Panc1 (cell line): ENCODE measurements around the gene RASGEF1C.

Experiments
- POLR2AphosphoS5 ChIP-seq: IDR thresholded peaks from 2 replicates; pipeline ENCODE4 v1.6.1; 2012; ENCODE audit warnings: mild to moderate bottlenecking, low read depth, low read length, moderate library complexity
- SIN3A ChIP-seq: IDR thresholded peaks from 2 replicates; pipeline ENCODE4 v1.6.1; 2012; ENCODE audit warnings: low read depth, mild to moderate bottlenecking, low read length, moderate library complexity, borderline replicate concordance; ENCODE audit not compliant: insufficient read depth
- TF ChIP-seq, protein P1 (sequence below): fragments of 450-650 bp; IDR thresholded peaks from 2 replicates; pipeline ENCODE4 v1.5.1; 2017; ENCODE audit warnings: mild to moderate bottlenecking
- TF ChIP-seq, protein P2 (sequence below), 2 experiments: IDR thresholded peaks; 2 replicates each; pipeline ENCODE4 v1.6.1; 2011 to 2012; ENCODE audit warnings: low read depth in 2 of 2, control low read depth in 1 of 2, low read length in 1 of 2, mild to moderate bottlenecking in 1 of 2, moderate library complexity in 1 of 2; ENCODE audit not compliant: insufficient read depth in 1 of 2

DNA sequence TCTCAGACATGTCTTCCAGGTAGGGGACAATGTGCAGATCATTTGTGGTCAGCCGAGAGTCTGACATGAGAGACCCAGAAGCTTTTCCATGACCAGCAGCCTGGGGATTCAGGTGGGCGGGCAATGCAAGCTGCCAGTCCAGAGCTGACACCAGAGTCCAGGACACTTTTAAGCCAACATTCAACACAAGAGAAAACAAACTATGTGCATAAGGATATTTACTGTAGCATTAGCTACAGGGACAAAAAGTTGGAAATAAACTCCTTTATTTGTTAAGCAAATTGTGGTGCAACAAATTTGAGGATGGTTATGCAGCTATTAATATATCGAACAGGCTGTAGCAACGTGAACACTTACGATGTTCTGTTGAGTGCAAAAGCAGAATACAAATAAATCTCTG is 127.5 kb downstream of the RASGEF1C start:
- no peak for TF ChIP-seq POLR2AphosphoS5
- TF ChIP-seq, protein P1, sequence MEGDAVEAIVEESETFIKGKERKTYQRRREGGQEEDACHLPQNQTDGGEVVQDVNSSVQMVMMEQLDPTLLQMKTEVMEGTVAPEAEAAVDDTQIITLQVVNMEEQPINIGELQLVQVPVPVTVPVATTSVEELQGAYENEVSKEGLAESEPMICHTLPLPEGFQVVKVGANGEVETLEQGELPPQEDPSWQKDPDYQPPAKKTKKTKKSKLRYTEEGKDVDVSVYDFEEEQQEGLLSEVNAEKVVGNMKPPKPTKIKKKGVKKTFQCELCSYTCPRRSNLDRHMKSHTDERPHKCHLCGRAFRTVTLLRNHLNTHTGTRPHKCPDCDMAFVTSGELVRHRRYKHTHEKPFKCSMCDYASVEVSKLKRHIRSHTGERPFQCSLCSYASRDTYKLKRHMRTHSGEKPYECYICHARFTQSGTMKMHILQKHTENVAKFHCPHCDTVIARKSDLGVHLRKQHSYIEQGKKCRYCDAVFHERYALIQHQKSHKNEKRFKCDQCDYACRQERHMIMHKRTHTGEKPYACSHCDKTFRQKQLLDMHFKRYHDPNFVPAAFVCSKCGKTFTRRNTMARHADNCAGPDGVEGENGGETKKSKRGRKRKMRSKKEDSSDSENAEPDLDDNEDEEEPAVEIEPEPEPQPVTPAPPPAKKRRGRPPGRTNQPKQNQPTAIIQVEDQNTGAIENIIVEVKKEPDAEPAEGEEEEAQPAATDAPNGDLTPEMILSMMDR: no peak
- TF ChIP-seq, protein P2, sequence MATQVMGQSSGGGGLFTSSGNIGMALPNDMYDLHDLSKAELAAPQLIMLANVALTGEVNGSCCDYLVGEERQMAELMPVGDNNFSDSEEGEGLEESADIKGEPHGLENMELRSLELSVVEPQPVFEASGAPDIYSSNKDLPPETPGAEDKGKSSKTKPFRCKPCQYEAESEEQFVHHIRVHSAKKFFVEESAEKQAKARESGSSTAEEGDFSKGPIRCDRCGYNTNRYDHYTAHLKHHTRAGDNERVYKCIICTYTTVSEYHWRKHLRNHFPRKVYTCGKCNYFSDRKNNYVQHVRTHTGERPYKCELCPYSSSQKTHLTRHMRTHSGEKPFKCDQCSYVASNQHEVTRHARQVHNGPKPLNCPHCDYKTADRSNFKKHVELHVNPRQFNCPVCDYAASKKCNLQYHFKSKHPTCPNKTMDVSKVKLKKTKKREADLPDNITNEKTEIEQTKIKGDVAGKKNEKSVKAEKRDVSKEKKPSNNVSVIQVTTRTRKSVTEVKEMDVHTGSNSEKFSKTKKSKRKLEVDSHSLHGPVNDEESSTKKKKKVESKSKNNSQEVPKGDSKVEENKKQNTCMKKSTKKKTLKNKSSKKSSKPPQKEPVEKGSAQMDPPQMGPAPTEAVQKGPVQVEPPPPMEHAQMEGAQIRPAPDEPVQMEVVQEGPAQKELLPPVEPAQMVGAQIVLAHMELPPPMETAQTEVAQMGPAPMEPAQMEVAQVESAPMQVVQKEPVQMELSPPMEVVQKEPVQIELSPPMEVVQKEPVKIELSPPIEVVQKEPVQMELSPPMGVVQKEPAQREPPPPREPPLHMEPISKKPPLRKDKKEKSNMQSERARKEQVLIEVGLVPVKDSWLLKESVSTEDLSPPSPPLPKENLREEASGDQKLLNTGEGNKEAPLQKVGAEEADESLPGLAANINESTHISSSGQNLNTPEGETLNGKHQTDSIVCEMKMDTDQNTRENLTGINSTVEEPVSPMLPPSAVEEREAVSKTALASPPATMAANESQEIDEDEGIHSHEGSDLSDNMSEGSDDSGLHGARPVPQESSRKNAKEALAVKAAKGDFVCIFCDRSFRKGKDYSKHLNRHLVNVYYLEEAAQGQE (IDR thresholded peaks at IDR 0.05; ENCODE audit: insufficient read depth in 1 of 2, low read depth in 2 of 2, low read length in 1 of 2): no peak
- no peak for TF ChIP-seq SIN3A
